ENCODE results near the gene PPP2R5C.

Gene PPP2R5C

DNA sequence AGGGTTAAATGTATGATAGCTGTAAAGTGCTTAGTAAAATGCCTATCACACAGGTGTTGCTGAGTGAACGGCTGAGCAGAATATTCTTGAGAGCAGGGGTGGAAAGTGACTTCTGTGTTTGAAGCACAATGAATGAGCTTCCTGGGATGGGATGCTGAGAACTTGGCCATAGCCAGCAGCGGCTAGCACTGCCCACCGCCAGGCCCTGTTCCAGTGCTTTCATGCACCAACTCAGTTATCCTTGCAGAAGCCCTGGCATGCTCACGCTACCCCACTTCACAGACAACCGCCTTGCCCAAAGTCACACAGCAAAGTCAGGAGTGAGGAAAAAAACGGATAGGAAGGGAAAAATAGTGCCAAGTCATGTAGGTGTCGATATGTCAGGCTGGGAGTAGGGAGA is 213.7 kb downstream of the PPP2R5C start:
- DNase-seq = no peak

Measured in NCI-H2081 (cell line).